Peyer's patch (tissue), 4 donors: ENCODE results near the gene DCAF17.

Experiments
- CTCF ChIP-seq, 6 experiments: fragments of 450-650 bp in 4 of 6; fragments of 200-600 bp in 2 of 6; sonication (generic) in 1 of 6; IDR thresholded peaks; one replicate each; pipeline ENCODE4 v1.5.1; 2017 to 2019; ENCODE audit warnings: antibody characterized with exemption in 6 of 6, mild to moderate bottlenecking in 3 of 6, moderate library complexity in 1 of 6
- POLR2A ChIP-seq, 2 donors: fragments of 450-650 bp; IDR thresholded peaks; one replicate each; pipeline ENCODE4 v1.5.1; 2017; ENCODE audit warnings: antibody characterized with exemption in 2 of 2, mild to moderate bottlenecking in 2 of 2, moderate library complexity in 2 of 2

- no peak for TF ChIP-seq CTCF (IDR thresholded peaks at IDR 0.05)
- no peak for TF ChIP-seq POLR2A (IDR thresholded peaks at IDR 0.05)
Observed at GRCh38 chr2:171513719-171514160, 79.7 kb downstream of the DCAF17 start.
